Measurements from ENCODE around the gene INMT.

DNA sequence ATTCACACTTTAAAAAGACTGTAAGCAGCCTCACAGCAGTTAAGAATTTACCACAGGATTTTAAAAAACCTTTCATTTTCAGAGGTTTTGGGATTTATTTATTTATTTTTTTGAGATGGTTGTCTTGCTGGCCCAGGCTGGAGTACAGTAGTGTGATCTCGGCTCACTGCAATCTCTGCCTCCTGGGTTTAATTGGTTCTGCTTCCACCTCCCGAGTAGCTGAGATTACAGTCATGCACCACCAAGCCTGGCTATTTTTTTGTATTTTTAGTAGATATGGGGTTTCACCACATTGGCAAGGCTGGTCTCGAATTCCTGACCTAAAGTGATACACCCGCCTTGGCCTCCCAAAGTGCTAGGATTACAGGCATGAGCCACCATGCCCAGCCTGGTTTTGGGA, 38.4 kb downstream of the INMT start:
- TF ChIP-seq, protein P1, sequence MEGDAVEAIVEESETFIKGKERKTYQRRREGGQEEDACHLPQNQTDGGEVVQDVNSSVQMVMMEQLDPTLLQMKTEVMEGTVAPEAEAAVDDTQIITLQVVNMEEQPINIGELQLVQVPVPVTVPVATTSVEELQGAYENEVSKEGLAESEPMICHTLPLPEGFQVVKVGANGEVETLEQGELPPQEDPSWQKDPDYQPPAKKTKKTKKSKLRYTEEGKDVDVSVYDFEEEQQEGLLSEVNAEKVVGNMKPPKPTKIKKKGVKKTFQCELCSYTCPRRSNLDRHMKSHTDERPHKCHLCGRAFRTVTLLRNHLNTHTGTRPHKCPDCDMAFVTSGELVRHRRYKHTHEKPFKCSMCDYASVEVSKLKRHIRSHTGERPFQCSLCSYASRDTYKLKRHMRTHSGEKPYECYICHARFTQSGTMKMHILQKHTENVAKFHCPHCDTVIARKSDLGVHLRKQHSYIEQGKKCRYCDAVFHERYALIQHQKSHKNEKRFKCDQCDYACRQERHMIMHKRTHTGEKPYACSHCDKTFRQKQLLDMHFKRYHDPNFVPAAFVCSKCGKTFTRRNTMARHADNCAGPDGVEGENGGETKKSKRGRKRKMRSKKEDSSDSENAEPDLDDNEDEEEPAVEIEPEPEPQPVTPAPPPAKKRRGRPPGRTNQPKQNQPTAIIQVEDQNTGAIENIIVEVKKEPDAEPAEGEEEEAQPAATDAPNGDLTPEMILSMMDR (IDR thresholded peaks at IDR 0.05) = no peak
- no peak for TF ChIP-seq EZH2 (IDR thresholded peaks at IDR 0.05; ENCODE audit: borderline replicate concordance, insufficient read depth, low read depth, low read length, poor library complexity, severe bottlenecking)
